ENCODE measurements around the gene RPS25. TPM values are rescaled to one million over a fixed set of nuclear protein-coding genes. Genes with fewer than 3 reads are reported as not detected.
A peak's percentile ranks its signal among the peaks of the same experiment; 100 is the strongest.

RPS25 gene
- total and polyA plus RNA-seq, 10 of the 15 experiments (the other 5 are each of a cell fraction or from before 2014, with no cell fraction given), result 886 to 3,746 (median 3,066) TPM

- H3K27me3 ChIP-seq (replicated peaks in 1 of 2; ENCODE audit: control insufficient read depth in 2 of 2, insufficient read depth in 2 of 2, low read length in 1 of 2), result no peaks in the 10 kb centered on the region
- CTCF ChIA-PET, result interaction anchor here (1.0 to 2.2 kb wide), 2 partner anchors 33 to 326 kb away, joined by 5 read pairs; partner anchors contain the start of gene SLC37A4
- ATAC-seq (no peak; the same call in 2 of the 3 replicates), FAIRE-seq (no peak), DNase-seq (ENCODE audit: low read depth, low spot score) (no peak)
- in situ Hi-C loops (cut with MboI), result no loop called here
- H3K4me2 ChIP-seq (ENCODE audit: control insufficient read depth, insufficient read depth), result peak overlapping the region; percentile 63
- peaks cover 24% of the 10 kb centered on the region for H3K79me2 ChIP-seq (ENCODE audit: control insufficient read depth, insufficient read depth, low read length)
- 0 out of 4 replicates have a peak, but pooled peaks cover 0 to 2% of the 10 kb centered on the region in 2 experiments for H3K36me3 ChIP-seq (ENCODE audit: control insufficient read depth in 2 of 2, insufficient read depth in 2 of 2, low read length in 1 of 2)
- RAD21 ChIA-PET (ENCODE audit: unreplicated experiment), result interaction anchor here (1.1 to 1.3 kb wide), 2 partner anchors 18 to 87 kb away, joined by 3 read pairs; no protein-coding TSS in a partner anchor
- under 1% methylated on average over 19 of the region's 19 CpGs for WGBS (ENCODE audit: insufficient coverage, insufficient replicate concordance, low lambda C conversion rate, missing lambda C conversion rate)
- 0 out of 2 replicates have a peak, but pooled peaks have one; percentile 12 for TF ChIP-seq NKRF (conservative IDR thresholded peaks at IDR 0.05)
- TF ChIP-seq MEF2B (IDR thresholded peaks at IDR 0.05; ENCODE audit: partially characterized antibody, poor library complexity, severe bottlenecking), result no peak
- SMC1A ChIA-PET (ENCODE audit: uncharacterized antibody, unreplicated experiment), result interaction anchor here (1.2 to 5.7 kb wide), 3 partner anchors 19 to 69 kb away, joined by 3 to 26 read pairs (median 3); partner anchors contain the start of genes RPS25, TRAPPC4 and VPS11
- H2AFZ ChIP-seq (ENCODE audit: control insufficient read depth, low read depth, low read length), result peak overlapping the region; percentile 98
- H3K27ac ChIP-seq (ENCODE audit: control insufficient read depth, insufficient read depth), result peak overlapping the region; percentile 48; the same call in 1 of the 2 replicates
- H4K20me1 ChIP-seq (ENCODE audit: control insufficient read depth, insufficient read depth), result no peaks in the 10 kb centered on the region
- intact Hi-C loops (cut with micrococcal nuclease; ENCODE audit: unreplicated experiment), result no loop called here
- peak overlapping the region; percentile 74 for H3K9ac ChIP-seq (ENCODE audit: control insufficient read depth, insufficient read depth, low read length)
- no peaks in the 10 kb centered on the region for H3K9me3 ChIP-seq (replicated peaks; ENCODE audit: control insufficient read depth, insufficient read depth, low read length)
- TSS peak; percentile 75 for BruUV-seq (replicated peaks)
- no peaks in the 10 kb centered on the region; the same call in none of the 2 replicates for H3K4me1 ChIP-seq (ENCODE audit: control insufficient read depth, insufficient read depth, low read length)
- POLR2A ChIA-PET, result interaction anchor here (1.0 to 1.6 kb wide), 6 partner anchors 20 to 123 kb away, joined by 3 to 7 read pairs (median 4); partner anchors contain the start of genes HINFP, RPS25 and TRAPPC4
- peak overlapping the region; percentile 91 for H3K4me3 ChIP-seq
Measured at GRCh38 chr11:118998388-118998717, 19.8 kb downstream of the RPS25 start.
